Smooth muscle cell (in vitro differentiated cells): Measurements from ENCODE around the gene NF2. TPM values are rescaled to one million over a fixed set of nuclear protein-coding genes. Genes with fewer than 3 reads are reported as not detected.

Source experiments
- DNase-seq: peaks from one replicate; lab custom pipeline; 2025; ENCODE audit not compliant: unreplicated experiment; lab: John Stamatoyannopoulos, UW
- H2AFZ ChIP-seq: fragments of 200-600 bp; sonication (generic); 2 replicates; pipeline ENCODE4 v1.6.0; 2016; ENCODE audit warnings: antibody characterized with exemption, low read depth, mild to moderate bottlenecking
- H3F3A ChIP-seq: fragments of 200-600 bp; sonication (generic); 2 replicates; pipeline ENCODE4 v1.6.0; 2017; ENCODE audit warnings: antibody characterized with exemption, low read depth
- H3K27ac ChIP-seq: fragments of 200-600 bp; sonication (generic); 2 replicates; pipeline ENCODE4 v1.5.1; 2016; ENCODE audit warnings: low read depth, mild to moderate bottlenecking
- H3K27me3 ChIP-seq: fragments of 200-600 bp; sonication (generic); 2 replicates; pipeline ENCODE4 v1.6.1; 2016; ENCODE audit warnings: low read depth, mild to moderate bottlenecking
- H3K36me3 ChIP-seq: fragments of 200-600 bp; sonication (generic); 2 replicates; pipeline ENCODE4 v1.5.1; 2016; ENCODE audit warnings: low read depth
- H3K4me1 ChIP-seq: fragments of 200-600 bp; sonication (generic); 2 replicates; pipeline ENCODE4 v1.5.1; 2016; ENCODE audit warnings: low read depth
- H3K4me2 ChIP-seq: fragments of 200-600 bp; sonication (generic); 2 replicates; pipeline ENCODE4 v1.6.0; 2016; ENCODE audit warnings: mild to moderate bottlenecking
- H3K4me3 ChIP-seq: fragments of 200-600 bp; sonication (generic); 2 replicates; pipeline ENCODE4 v1.5.1; 2016; ENCODE audit warnings: mild to moderate bottlenecking
- H3K79me2 ChIP-seq: fragments of 200-600 bp; sonication (generic); 2 replicates; pipeline ENCODE4 v1.6.0; 2016; ENCODE audit warnings: low read depth, mild to moderate bottlenecking
- H3K9ac ChIP-seq: fragments of 200-600 bp; sonication (generic); 2 replicates; pipeline ENCODE4 v1.6.0; 2016; ENCODE audit warnings: low read depth
- H3K9me3 ChIP-seq: fragments of 200-600 bp; sonication (generic); replicated peaks from 2 replicates; pipeline ENCODE4 v1.5.1; 2016; ENCODE audit warnings: low read depth
- H4K20me1 ChIP-seq: fragments of 200-600 bp; sonication (generic); 2 replicates; pipeline ENCODE4 v1.6.0; 2016; ENCODE audit warnings: low read depth
- WGBS: methylation state at CpG from one replicate; pipeline ENCODE4 v1.1.7; 2016; ENCODE audit warnings: low lambda C conversion rate; 5-methylcytosine and 5-hydroxymethylcytosine counted together
- polyA plus RNA-seq: library from polyadenylated mRNA; unstranded; fragments of >200 nt; fragmentation: Nextera tagmentation; extraction: Ambion mirVana; gene quantifications from 2 replicates; pipeline ENCODE4 v1.2.1, GENCODE V29; 2016
- total RNA-seq: library from RNA; depleted of rRNA; stranded (reverse); fragments of >200 nt; gene quantifications from 2 replicates; pipeline ENCODE4 v1.2.3, GENCODE V29; 2014
- TF ChIP-seq, protein P1 (sequence below): fragments of 200-600 bp; sonication (generic); IDR thresholded peaks from 2 replicates; pipeline ENCODE4 v1.5.1; 2017; ENCODE audit warnings: borderline replicate concordance, mild to moderate bottlenecking, antibody characterized with exemption; ENCODE audit not compliant: insufficient read depth, poor library complexity, severe bottlenecking

The NF2 gene
- total and polyA plus RNA-seq, 2 experiments from 2014 or later = 21.5 to 21.7 TPM

DNA sequence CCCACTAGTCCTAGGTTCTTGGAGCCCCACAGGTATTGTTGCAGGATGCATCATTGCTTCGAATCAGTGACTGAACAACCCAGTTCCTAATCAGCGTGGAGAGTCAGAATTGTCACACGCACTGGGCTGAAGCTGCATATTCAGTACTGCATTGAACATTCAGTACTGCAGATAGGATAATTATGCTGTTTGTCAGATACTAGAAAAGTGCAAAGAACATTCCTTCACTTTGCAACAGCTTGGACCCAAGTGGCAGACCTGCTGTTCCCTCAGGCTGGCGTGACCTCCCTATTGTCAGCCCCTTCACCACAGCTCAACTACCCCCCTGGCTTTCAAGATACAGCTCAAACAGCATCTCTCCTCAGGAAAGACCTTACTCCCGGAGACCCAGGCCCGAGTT, 27.6 kb downstream of the NF2 start:
- Histone ChIP-seq H3K9me3 (no peaks in the 10 kb centered on the region), H3K27ac (no peak overlapping the region), H3K4me1 (no peaks in the 10 kb centered on the region), H3K79me2 (peaks cover 34% of the 10 kb centered on the region), H2AFZ (no peak overlapping the region), H4K20me1 (peaks cover 91% of the 10 kb centered on the region), H3K4me2 (no peak overlapping the region), H3K27me3 (no peaks in the 10 kb centered on the region), H3K36me3 (no peaks in the 10 kb centered on the region), H3F3A (no peaks in the 10 kb centered on the region), H3K4me3 (no peak overlapping the region), H3K9ac (no peak overlapping the region)
- 97% methylated on average over 6 of the region's 6 CpGs for WGBS
- no peak for DNase-seq
- TF ChIP-seq, protein P1, sequence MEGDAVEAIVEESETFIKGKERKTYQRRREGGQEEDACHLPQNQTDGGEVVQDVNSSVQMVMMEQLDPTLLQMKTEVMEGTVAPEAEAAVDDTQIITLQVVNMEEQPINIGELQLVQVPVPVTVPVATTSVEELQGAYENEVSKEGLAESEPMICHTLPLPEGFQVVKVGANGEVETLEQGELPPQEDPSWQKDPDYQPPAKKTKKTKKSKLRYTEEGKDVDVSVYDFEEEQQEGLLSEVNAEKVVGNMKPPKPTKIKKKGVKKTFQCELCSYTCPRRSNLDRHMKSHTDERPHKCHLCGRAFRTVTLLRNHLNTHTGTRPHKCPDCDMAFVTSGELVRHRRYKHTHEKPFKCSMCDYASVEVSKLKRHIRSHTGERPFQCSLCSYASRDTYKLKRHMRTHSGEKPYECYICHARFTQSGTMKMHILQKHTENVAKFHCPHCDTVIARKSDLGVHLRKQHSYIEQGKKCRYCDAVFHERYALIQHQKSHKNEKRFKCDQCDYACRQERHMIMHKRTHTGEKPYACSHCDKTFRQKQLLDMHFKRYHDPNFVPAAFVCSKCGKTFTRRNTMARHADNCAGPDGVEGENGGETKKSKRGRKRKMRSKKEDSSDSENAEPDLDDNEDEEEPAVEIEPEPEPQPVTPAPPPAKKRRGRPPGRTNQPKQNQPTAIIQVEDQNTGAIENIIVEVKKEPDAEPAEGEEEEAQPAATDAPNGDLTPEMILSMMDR = no peak

DNA sequence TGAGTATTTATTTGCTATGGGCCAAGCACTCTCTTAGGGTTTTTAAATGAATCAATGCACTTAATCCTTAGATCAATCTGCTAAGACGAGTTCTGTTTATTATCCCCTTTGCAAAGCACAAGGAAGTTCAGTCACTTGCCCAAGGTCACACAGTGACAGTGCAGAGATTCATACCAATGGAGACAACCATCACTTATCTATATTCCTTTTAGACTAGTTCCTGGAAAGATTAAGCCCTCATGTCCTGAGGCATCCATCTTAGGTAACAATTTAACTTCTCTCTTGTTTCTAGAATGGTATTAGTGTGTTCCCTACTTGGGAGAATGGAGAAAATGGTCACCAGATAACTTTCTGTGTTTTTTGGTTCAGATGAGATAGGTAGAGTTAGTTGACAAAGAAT, 28.3 kb downstream of the NF2 start:
- no peak for DNase-seq
- WGBS = 73% methylated on average over 1 of the region's 1 CpG
- no peak overlapping the region for H3K27ac ChIP-seq

DNA sequence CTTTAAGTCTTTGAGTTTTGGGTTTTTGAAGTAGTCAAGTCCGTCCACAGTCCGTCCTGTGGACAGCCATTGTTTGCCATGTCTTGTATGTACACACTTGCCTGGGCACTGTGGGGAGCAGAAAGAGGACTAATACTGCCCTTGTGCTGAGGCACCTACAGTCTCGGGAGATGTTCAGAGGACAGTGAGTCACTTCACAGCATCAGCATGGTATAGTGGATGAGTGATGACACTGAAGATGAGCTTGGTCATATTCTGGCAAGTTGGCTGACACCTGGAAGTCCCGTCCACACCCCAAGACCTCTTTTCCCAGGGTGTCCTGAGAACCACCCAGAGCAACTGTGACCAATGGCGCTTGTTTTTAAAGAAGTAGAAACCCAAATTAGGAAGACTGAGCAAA, 29.2 kb downstream of the NF2 start:
- TF ChIP-seq, protein P1 = no peak
- DNase-seq = no peak

More for the DNA sequence above, 28.3 kb downstream of the NF2 start:
- Histone ChIP-seq H3K9ac (no peak overlapping the region), H3K27me3 (no peaks in the 10 kb centered on the region), H3K79me2 (peaks cover 37% of the 10 kb centered on the region), H3K4me3 (no peak overlapping the region), H3K4me2 (no peak overlapping the region), H3F3A (no peaks in the 10 kb centered on the region), H3K9me3 (no peaks in the 10 kb centered on the region), H2AFZ (no peak overlapping the region), H3K36me3 (no peaks in the 10 kb centered on the region), H3K4me1 (no peaks in the 10 kb centered on the region), H4K20me1 (peaks cover 91% of the 10 kb centered on the region)
- TF ChIP-seq, protein P1 = no peak

DNA sequence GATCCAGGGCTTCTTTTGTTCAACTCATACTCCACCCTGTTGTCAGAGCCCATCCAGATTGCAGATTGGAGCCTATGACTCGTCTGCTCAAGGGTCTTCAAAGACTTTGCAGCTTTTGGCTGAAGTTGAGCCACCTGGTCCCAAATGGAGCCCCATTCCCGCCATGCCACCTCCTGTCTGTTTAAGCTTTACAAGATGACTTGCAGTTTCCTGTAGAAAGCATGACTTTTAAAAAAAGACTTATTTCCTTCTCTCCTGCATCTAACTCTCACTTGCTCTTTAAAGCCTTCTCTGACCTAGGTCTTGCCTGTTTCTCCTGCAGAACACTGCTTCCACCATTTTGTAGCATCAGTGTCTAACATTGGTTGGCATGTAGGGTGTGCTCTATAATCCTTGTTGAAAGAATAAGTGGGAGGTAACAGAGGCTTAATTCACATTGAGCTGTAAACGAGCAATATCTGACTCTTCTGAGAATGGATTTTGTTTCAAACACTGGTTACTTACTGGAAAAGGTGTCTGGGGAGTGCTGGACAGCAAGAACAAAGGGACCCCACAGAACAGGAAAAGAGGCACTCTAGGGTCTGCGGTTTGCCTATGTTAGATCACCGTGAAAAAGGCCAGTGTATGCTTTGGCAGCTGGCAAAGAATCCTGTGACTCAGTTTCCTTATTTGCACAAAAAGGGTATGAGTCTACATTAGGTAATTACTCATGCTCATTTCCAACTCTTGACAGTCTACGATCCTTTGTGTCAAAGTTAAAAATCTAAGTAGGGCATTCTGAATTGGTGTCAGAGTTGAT, 30.3 kb downstream of the NF2 start:
- TF ChIP-seq, protein P1 = no peak
- Histone ChIP-seq H3F3A (no peaks in the 10 kb centered on the region), H3K27me3 (no peaks in the 10 kb centered on the region), H3K4me2 (no peak overlapping the region), H3K79me2 (peaks cover 44% of the 10 kb centered on the region), H3K27ac (no peak overlapping the region), H3K9ac (no peak overlapping the region), H2AFZ (no peak overlapping the region), H3K4me3 (no peak overlapping the region), H3K4me1 (no peaks in the 10 kb centered on the region), H3K9me3 (no peaks in the 10 kb centered on the region), H4K20me1 (peaks cover 84% of the 10 kb centered on the region), H3K36me3 (no peaks in the 10 kb centered on the region)
- DNase-seq = no peak
- WGBS = 91% methylated on average over 6 of the region's 6 CpGs

More for the DNA sequence above, 29.2 kb downstream of the NF2 start:
- no peaks in the 10 kb centered on the region for H3K4me1 ChIP-seq
- no peak overlapping the region for H3K27ac ChIP-seq
- no peak overlapping the region for H3K4me2 ChIP-seq
- H3K4me3 ChIP-seq = no peak overlapping the region
- WGBS = 92% methylated on average over 5 of the region's 5 CpGs
- H2AFZ ChIP-seq = no peak overlapping the region
- H3K9me3 ChIP-seq = no peaks in the 10 kb centered on the region
- H3K9ac ChIP-seq = no peak overlapping the region
- H3F3A ChIP-seq = no peaks in the 10 kb centered on the region
- H3K27me3 ChIP-seq = no peaks in the 10 kb centered on the region
- H3K36me3 ChIP-seq = no peaks in the 10 kb centered on the region
- H4K20me1 ChIP-seq = peaks cover 90% of the 10 kb centered on the region
- peaks cover 44% of the 10 kb centered on the region for H3K79me2 ChIP-seq
